Jurkat, Clone E6-1 (cell line): ENCODE data around the gene TMEM186.
"Not testable (repeated sequence)": the region's sequence is repeated elsewhere in the genome, so short reads cannot be mapped to it uniquely, and the experiment has no call there.

Experiments
- DNase-seq: peaks from one replicate; pipeline ENCODE4 v3.0.0-alpha.2; 2011; ENCODE audit warnings: low read depth, low spot score
- H3K4me3 ChIP-seq: 2 replicates; pipeline ENCODE4 v1.5.1; 2011; ENCODE audit warnings: mild to moderate bottlenecking, low read length, control low read depth, moderate library complexity

The TMEM186 gene

DNA sequence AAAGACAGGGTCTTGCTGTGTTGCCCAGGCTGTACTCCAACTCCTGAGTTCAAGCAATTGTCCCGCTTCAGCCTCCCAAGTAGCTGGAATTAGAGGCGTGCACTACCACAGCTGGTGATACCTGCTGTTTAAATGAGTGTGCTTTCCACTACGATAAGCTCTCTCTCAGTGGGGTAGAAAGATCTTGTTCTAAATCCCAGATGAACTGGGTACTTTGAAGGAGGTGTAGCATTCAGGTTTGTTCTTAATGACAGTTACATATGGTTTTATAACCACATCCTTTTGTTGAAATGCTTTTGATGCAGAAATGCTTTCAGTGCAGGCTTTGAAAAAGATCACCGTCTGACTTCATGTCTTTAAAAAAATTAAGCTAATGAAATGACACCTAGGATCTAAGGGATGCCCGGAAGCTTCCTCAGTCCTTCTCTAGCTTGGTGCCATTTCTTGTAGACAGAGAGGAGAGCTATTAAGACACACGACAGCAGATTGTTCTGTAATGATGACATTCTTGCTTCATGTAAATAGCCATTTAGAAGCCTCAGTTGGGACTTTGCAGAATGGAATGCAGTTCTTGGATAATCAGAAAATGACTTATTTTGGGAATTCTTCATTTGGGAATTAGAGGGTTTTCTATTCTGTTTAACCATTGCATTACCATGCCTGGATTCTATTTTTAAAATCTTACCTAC lies 19.7 kb upstream of the TMEM186 start:
- peak; percentile 97 for DNase-seq

DNA sequence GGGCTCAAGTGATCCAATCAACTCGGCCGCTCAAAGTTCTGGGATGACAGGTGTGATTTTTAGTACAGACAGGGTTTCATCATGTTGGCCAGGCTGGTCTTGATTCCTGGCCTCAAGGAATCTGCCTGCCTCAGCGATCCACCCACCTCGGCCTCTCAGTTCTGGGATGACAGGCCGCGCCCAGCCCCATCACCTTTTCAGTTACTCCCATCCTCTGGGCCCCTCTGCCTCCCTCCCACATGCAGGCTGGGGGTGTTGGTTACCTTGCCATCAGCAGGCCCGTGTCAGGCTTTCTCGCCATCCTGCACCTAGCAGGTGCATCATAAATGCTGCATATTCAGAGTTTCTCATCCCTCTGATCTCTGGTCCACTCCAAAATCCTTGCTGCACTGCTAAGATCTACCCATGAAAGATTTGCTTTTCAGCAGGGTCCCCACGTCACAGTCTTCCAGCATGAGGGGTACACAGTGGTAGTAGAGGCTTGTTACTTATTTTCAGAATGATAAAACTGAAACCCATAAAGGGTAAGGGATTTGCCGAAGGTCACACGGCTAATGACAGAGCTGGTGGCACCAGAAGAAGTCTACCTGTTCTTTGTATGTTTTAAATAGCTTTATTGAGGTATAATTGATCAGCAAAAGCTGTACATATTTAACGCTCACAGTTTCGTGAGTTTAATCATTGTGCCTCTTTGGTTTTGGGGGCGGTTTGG lies 16.8 kb upstream of the TMEM186 start:
- H3K4me3 ChIP-seq, result no peak overlapping the region
- DNase-seq, result no peak

More for the DNA sequence above, 19.7 kb upstream of the TMEM186 start:
- no peak overlapping the region; the same call in 1 of the 2 replicates for H3K4me3 ChIP-seq

DNA sequence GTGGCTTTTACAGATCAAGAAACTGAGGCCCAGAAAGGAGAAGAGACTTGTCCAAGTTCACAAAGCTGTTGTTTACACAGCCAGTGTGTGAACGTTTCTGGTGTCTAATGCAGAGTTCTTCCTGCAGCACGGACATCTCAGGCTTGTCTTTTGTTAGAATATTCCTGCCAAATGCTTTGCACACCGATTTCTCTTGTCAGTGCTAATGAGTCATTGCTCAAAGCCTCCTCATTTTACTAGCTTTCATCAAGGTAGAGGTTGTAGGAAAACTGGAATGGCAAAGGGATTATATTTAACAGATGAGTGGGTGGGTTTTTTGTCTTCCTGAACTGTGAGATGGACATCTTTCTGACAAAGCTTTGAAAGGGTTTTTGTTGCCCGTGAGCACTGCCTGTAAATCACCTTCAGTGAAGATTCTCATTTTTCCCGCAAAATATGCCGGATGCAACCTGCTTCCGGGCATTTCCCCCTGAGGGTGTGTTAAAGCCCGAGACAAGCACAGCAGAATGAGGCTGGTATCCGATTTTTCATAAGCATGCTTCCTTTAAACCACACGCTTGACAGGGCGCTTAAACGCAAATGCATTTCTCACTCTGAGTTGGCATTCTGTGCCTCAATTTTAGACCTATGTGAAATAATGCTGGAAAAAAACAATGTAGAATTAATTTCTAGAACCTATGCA lies 14.9 kb upstream of the TMEM186 start:
- no peak overlapping the region for H3K4me3 ChIP-seq
- DNase-seq, result no peak

DNA sequence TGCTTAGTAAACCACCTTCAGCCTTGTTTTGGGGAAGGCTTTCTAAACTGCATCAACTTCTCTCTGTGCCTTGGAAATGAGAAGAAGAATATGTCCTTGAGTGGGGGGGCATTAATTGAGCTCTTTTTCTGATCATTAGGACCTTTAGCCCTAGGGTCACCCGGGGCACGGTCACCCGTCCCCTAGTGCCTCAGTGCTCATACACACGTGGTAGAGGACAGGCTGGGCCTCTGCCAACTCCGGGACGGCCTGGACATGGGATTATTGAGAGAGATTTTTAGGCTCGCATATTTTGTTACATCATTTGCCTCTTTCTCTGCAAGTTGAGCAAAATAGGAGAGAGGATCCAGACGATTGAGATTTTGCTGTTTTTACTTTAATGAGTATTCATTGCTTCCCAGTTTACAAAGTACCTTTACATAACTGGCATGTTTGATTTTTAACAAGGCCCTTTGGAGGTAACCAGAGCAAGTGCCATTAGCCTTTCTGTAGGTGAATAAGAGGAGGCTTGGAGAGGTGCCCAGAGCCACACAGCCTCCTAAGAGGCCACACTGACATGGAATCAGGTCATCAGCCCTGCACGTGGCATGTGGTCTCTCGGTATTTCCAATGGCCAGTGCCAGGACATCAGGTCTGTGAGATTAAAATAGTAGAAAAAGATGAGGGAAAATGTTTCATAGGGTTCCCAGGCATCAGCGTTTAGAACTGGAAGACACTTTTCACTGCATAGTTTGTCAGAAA lies 11.3 kb upstream of the TMEM186 start:
- no peak overlapping the region for H3K4me3 ChIP-seq
- no peak for DNase-seq

DNA sequence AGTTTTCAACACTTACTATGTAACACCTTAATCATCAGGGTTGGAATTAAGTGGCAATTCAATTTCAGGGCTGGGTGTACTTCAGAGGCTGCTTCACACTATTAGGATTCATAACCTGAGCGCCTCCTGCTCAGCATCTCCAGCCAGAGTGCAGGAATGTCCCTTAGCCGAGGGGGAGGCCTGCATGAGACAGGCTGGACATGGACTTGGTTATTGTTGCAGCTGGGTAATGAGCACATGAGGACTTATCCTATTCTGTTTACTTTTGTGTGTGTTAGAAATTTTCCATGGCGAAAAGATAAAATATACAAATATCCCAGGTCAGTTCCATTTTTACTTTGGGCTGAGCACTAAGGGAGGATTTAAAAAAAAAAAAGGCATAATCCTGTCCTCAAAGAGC lies 10.6 kb upstream of the TMEM186 start:
- no peak for DNase-seq
- no peak overlapping the region for H3K4me3 ChIP-seq

GRCh38 chr16:8807189-8807588 lies 9.8 kb upstream of the TMEM186 start:
- DNase-seq, result no peak
- no peak overlapping the region for H3K4me3 ChIP-seq

DNA sequence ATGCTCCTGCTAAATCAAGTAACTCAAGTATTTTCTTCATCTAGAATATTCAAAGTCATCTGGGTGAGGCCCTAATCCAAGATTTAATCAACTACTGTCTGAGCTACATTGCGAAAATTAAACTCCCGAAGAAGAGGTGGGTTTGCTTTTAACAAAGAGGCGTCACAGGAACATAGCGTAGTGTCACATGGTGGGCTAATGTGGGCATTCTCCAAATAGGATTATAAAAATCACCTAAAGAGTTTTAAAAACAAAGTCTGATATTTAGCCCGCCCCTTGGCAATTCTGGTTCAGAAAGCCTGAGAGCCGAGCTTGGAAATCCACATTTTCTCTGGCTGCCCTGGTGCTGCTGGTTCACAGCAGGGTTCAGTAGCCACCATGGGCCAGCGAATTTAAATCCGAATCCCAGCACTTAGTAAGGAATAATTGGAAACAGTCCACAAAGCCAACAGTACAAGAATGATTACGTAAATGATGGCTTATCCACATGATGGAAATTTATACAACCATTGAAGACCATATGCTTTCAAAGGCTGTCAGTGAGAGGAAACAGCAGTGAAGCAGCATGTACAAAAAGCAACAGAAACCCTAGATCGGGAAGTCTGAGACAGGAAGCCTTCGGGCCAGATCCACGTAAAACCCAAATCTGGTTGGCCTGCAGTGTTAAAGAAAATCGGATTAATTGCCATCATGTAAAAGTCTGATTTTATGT lies 9.0 kb upstream of the TMEM186 start:
- no peak for DNase-seq
- no peak overlapping the region for H3K4me3 ChIP-seq

DNA sequence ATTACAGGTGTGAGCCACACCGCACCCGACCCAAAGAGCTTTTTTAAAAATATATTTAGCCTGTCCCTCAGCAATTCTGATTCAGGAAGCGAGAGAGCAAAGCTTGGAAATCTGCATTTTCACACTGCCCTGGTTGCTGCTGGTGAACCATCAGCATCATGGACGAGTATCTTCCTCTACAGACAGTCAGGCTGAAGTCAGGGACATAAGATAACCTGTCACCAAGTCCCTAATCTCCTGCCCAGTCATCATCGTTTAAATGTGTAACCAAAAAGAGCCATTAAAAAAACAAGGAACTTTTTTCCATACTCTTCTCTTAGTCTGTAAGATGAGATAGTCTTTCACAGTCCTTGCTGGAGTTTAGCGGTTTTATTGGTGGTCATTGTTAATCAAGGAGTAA lies 6.9 kb upstream of the TMEM186 start:
- no peak for DNase-seq
- H3K4me3 ChIP-seq, result no peak overlapping the region

DNA sequence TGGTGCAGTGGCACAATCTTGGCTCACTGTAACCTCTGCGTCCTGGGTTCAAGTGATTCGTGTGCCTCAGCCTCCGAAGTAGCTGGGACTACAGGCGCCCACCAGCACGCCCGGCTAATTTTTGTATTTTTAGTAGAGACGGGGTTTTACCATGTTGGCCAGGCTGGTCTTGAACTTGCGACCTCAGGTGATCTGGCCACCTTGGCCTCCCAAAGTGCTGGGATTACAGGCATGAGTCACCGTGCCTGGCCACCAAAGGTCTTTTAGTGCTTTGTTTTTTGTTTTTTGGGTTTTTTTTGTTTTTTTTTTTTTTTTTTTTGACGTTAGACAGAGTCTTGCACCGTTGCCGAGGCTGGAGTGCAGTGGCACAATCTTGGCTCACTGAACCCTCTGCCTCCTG lies 6.3 kb upstream of the TMEM186 start:
- H3K4me3 ChIP-seq, DNase-seq: not testable (repeated sequence)

DNA sequence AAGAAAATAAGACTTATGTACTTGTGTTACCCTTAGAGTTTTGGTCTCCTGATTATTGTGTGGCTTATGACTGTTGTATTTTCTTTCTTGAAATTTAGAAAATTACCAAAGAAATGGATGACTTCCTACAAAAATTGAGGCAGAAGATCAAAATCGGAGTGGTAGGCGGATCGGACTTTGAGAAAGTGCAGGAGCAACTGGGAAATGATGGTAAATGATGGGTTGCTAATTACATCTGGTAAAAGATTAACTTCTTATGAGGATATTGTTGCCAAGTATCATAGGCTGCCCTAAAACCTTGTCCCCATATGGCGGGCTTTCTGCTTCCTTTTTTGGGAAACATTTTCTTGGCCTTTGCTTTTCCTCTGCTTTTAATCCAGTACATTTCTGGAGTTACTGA lies 4.3 kb upstream of the TMEM186 start:
- no peak overlapping the region for H3K4me3 ChIP-seq
- no peak for DNase-seq

- no peak for DNase-seq
- H3K4me3 ChIP-seq, result peak overlapping the region; percentile 96
Measured at GRCh38 chr16:8798535-8799157, 1.2 kb upstream of the TMEM186 start.

- H3K4me3 ChIP-seq, result peak overlapping the region; percentile 96
- no peak for DNase-seq
Measured at GRCh38 chr16:8798174-8798527, 712 bp upstream of the TMEM186 start.

GRCh38 chr16:8796469-8797363 lies 723 bp downstream of the TMEM186 start:
- peak; percentile 85 for DNase-seq
- peak overlapping the region; percentile 96 for H3K4me3 ChIP-seq

GRCh38 chr16:8795818-8796217 lies 1.6 kb downstream of the TMEM186 start:
- peak overlapping the region; percentile 96 for H3K4me3 ChIP-seq
- DNase-seq, result no peak

DNA sequence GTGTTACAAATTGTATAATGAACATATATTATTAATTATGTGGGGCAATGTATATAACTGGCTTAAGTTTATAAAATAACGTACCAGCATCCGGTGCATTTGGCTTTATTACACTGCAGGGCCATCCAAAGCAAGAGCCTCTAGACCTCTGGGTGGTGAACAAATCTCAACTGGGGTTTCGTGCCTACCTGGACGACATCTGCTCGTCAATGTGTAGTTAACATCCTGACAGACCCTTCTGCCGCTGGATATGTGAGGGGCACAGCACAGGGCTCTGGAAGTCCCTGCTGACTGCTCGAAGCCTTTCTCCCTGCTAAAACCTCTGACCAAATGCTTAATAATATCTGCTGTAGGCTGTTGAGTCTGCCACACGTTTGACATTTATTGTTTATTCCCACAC lies 2.3 kb downstream of the TMEM186 start:
- no peak for DNase-seq
- H3K4me3 ChIP-seq, result no peak overlapping the region

GRCh38 chr16:8788578-8789172 lies 8.8 kb downstream of the TMEM186 start:
- DNase-seq, result no peak
- H3K4me3 ChIP-seq, result no peak overlapping the region

DNA sequence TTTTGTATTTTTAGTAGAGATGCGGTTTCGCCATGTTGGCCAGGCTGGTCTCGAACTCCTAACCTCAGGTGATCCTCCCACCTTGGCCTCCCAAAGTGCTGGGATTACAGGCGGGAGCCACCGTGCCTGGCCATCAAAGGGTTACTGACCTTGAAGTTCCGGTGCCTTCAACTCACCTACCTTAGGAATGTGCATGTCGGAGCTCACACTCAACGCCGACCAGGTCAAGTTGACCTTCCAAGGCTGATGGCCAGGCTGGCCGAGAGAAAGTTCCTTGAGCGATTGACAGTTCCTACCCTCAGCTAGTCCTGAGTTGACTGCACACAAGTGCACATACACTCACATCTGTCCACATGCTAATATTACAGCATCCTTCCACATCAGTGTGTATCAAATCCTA lies 11.1 kb downstream of the TMEM186 start:
- not testable (repeated sequence) for H3K4me3 ChIP-seq

More for the DNA sequence above, 11.1 kb downstream of the TMEM186 start:
- not testable (repeated sequence) for DNase-seq
